DND-41 (cell line): ENCODE data around the gene REG3G.
A peak's percentile ranks its signal among the peaks of the same experiment; 100 is the strongest.

Source experiments
- ATAC-seq: fragments of 200-7000 bp; cut with Tn5 transposase; 3 replicates; pipeline ENCODE4 v1.9.1; 2021; ENCODE audit warnings: low read depth; ENCODE audit not compliant: insufficient read depth
- DNase-seq: peaks from one replicate; pipeline ENCODE4 v3.0.0-alpha.2; 2020
- H2AFZ ChIP-seq: 2 replicates; pipeline ENCODE4 v1.6.0; 2012; ENCODE audit warnings: low read depth, low read length
- H3K27ac ChIP-seq: 2 replicates; pipeline ENCODE4 v1.5.1; 2012; ENCODE audit warnings: low read length, inconsistent platforms
- H3K27me3 ChIP-seq: fragments of 200-600 bp; sonication (generic); 2 replicates; pipeline ENCODE4 v1.6.0; 2012; ENCODE audit warnings: low read length, mild to moderate bottlenecking, inconsistent platforms; ENCODE audit not compliant: insufficient read depth, poor library complexity
- H3K36me3 ChIP-seq: 2 replicates; pipeline ENCODE4 v1.5.1; 2012; ENCODE audit warnings: low read length, inconsistent platforms; ENCODE audit not compliant: insufficient read depth
- H3K4me1 ChIP-seq: 2 replicates; pipeline ENCODE4 v1.5.1; 2012; ENCODE audit warnings: mild to moderate bottlenecking, low read length; ENCODE audit not compliant: insufficient read depth
- H3K4me2 ChIP-seq: 2 replicates; pipeline ENCODE4 v1.6.0; 2012; ENCODE audit warnings: mild to moderate bottlenecking, moderate library complexity, low read length, inconsistent platforms; ENCODE audit not compliant: insufficient read depth
- H3K4me3 ChIP-seq, 2 experiments: fragments of 200-600 bp in 1 of 2; shearing (Covaris generic) in 1 of 2; 2 replicates each; pipeline ENCODE4 v1.5.1; 2012 to 2016; ENCODE audit warnings: inconsistent platforms in 2 of 2, low read length in 2 of 2, mild to moderate bottlenecking in 2 of 2, low read depth in 1 of 2, moderate library complexity in 1 of 2
- H3K79me2 ChIP-seq: 2 replicates; pipeline ENCODE4 v1.6.0; 2012; ENCODE audit warnings: low read length, inconsistent platforms; ENCODE audit not compliant: insufficient read depth
- H3K9ac ChIP-seq: 2 replicates; pipeline ENCODE4 v1.6.0; 2012; ENCODE audit warnings: low read depth, mild to moderate bottlenecking, inconsistent platforms, low read length, moderate library complexity
- H3K9me3 ChIP-seq: 2 replicates; pipeline ENCODE4 v1.5.1; 2012; ENCODE audit warnings: low read length, moderate library complexity, mild to moderate bottlenecking, inconsistent platforms; ENCODE audit not compliant: insufficient read depth, severe bottlenecking
- H4K20me1 ChIP-seq: 2 replicates; pipeline ENCODE4 v1.6.0; 2012; ENCODE audit warnings: low read length; ENCODE audit not compliant: insufficient read depth
- EZH2 ChIP-seq: IDR thresholded peaks from 3 replicates; pipeline ENCODE4 v1.6.1; 2012; ENCODE audit warnings: borderline replicate concordance, low read depth, mild to moderate bottlenecking, moderate library complexity, low read length, inconsistent platforms; ENCODE audit not compliant: severe bottlenecking
- TF ChIP-seq, protein P1 (sequence below): IDR thresholded peaks from 2 replicates; pipeline ENCODE4 v1.5.1; 2012; ENCODE audit warnings: borderline replicate concordance, low read length, moderate library complexity, mild to moderate bottlenecking; ENCODE audit not compliant: poor library complexity, severe bottlenecking; ENCODE audit errors: extremely low read depth

The REG3G gene

DNA sequence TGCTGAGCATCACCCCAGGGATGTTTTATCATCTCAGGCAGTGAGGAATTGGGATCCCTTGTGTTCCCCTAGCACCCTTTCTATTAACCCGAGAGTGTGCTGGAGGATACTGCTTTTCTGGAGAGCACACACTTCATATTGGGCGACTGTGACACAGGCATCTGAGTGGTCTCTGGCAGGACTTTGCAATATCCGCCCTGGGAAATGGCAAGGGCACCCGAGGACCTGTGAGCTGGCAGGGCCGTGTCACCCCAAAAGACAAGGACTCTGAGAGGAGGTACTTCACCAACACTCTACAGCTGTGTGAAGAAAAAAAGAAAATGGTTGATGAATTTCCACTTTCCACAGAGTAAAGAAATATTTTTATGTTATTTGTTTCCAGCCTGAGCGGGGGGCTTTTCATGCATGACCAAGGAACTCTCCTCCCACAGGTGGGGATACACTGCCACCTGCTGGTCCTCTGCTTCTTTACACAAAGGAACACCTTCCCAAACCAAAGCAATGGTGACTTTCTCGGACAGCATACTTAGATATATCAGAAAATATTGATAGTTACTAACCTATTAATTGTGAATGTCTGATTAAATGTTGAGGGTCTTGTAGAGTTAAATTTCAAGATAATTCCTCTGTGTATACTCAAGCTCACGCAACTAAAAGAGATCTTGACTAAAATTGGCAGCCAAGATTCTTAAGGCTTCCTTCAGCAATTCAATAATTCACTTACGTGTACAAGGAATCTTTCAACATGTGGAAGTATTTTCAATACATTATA, 45.9 kb upstream of the REG3G start:
- Histone ChIP-seq H3K36me3 (no peaks in the 10 kb centered on the region), H3K4me3 (no peak overlapping the region), H3K9ac (no peak overlapping the region), H3K4me2 (no peak overlapping the region), H3K27ac (no peak overlapping the region), H3K27me3 (no peaks in the 10 kb centered on the region), H2AFZ (no peak overlapping the region), H4K20me1 (no peaks in the 10 kb centered on the region), H3K79me2 (no peaks in the 10 kb centered on the region), H3K4me1 (no peaks in the 10 kb centered on the region), H3K9me3 (no peaks in the 10 kb centered on the region)
- peak; percentile 32 for DNase-seq
- ATAC-seq = no peak
- TF ChIP-seq, protein P1, sequence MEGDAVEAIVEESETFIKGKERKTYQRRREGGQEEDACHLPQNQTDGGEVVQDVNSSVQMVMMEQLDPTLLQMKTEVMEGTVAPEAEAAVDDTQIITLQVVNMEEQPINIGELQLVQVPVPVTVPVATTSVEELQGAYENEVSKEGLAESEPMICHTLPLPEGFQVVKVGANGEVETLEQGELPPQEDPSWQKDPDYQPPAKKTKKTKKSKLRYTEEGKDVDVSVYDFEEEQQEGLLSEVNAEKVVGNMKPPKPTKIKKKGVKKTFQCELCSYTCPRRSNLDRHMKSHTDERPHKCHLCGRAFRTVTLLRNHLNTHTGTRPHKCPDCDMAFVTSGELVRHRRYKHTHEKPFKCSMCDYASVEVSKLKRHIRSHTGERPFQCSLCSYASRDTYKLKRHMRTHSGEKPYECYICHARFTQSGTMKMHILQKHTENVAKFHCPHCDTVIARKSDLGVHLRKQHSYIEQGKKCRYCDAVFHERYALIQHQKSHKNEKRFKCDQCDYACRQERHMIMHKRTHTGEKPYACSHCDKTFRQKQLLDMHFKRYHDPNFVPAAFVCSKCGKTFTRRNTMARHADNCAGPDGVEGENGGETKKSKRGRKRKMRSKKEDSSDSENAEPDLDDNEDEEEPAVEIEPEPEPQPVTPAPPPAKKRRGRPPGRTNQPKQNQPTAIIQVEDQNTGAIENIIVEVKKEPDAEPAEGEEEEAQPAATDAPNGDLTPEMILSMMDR = peak; percentile 77
- TF ChIP-seq EZH2 = no peak

DNA sequence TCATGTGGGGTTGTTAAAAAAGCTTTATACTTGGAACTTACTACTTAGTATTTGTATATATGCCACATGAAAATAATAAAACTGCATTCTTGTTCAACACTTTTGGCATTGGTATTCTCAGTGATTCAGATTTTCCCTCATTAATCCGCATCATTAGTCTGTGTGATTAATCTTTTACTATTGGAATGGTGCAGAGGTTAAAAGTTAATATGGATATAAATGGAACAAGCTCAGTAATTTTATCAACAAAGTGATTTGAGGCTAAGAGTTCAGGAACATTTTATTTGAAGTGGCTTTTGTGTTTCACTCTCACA, 45.4 kb upstream of the REG3G start:
- H3K36me3 ChIP-seq = no peaks in the 10 kb centered on the region
- ATAC-seq = no peak

DNA sequence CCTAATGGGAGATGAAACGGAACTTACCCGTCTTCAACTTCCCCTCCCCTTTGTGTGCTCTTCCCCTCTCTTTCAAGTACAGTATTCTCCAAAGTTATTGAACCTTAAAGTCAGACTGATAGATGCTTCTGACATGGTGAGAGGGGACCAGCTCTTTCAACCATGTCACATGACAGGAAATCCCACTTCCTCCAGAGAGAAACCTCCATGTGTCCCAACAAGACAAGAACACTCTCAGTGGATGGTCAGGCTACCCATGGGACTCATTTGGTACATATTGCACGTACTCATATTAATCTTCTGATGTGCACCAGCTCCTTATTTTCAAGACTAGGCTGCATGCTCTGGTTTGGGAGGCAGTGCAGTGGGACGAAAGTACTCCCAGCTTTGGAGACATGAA, 44.6 kb upstream of the REG3G start:
- Histone ChIP-seq H3K4me1 (no peaks in the 10 kb centered on the region), H3K27ac (no peak overlapping the region), H3K9me3 (no peaks in the 10 kb centered on the region), H3K27me3 (no peaks in the 10 kb centered on the region), H4K20me1 (no peaks in the 10 kb centered on the region), H3K79me2 (no peaks in the 10 kb centered on the region), H3K4me2 (no peak overlapping the region), H2AFZ (no peak overlapping the region), H3K36me3 (no peaks in the 10 kb centered on the region), H3K4me3 (no peak overlapping the region), H3K9ac (no peak overlapping the region)
- no peak for DNase-seq
- TF ChIP-seq EZH2 = no peak
- TF ChIP-seq, protein P1 = no peak
- ATAC-seq = no peak

More for the DNA sequence above, 45.4 kb upstream of the REG3G start:
- DNase-seq = no peak
- Histone ChIP-seq H3K4me1 (no peaks in the 10 kb centered on the region), H3K9me3 (no peaks in the 10 kb centered on the region), H2AFZ (no peak overlapping the region), H3K9ac (no peak overlapping the region), H3K79me2 (no peaks in the 10 kb centered on the region), H3K4me2 (no peak overlapping the region), H4K20me1 (no peaks in the 10 kb centered on the region), H3K27me3 (no peaks in the 10 kb centered on the region), H3K27ac (no peak overlapping the region), H3K4me3 (no peak overlapping the region)
- TF ChIP-seq, protein P1 = no peak
- no peak for TF ChIP-seq EZH2
